SU-DHL-6 (cell line): ENCODE data around the gene OR2V1.

Experiments used
- EZH2phosphoT487 ChIP-seq: fragments of 200-600 bp; sonication (generic), shearing (Covaris generic); conservative IDR thresholded peaks from 2 replicates; pipeline ENCODE4 v1.6.1; 2018; ENCODE audit warnings: mild to moderate bottlenecking, antibody characterized with exemption, low read length, moderate library complexity, mixed read lengths
- TF ChIP-seq, protein P1 (sequence below): fragments of 200-600 bp; sonication (generic); IDR thresholded peaks from one replicate; pipeline ENCODE4 v1.5.1; 2017; ENCODE audit warnings: antibody characterized with exemption, mild to moderate bottlenecking, low read length, moderate library complexity; ENCODE audit not compliant: insufficient read depth, poor library complexity, severe bottlenecking

DNA sequence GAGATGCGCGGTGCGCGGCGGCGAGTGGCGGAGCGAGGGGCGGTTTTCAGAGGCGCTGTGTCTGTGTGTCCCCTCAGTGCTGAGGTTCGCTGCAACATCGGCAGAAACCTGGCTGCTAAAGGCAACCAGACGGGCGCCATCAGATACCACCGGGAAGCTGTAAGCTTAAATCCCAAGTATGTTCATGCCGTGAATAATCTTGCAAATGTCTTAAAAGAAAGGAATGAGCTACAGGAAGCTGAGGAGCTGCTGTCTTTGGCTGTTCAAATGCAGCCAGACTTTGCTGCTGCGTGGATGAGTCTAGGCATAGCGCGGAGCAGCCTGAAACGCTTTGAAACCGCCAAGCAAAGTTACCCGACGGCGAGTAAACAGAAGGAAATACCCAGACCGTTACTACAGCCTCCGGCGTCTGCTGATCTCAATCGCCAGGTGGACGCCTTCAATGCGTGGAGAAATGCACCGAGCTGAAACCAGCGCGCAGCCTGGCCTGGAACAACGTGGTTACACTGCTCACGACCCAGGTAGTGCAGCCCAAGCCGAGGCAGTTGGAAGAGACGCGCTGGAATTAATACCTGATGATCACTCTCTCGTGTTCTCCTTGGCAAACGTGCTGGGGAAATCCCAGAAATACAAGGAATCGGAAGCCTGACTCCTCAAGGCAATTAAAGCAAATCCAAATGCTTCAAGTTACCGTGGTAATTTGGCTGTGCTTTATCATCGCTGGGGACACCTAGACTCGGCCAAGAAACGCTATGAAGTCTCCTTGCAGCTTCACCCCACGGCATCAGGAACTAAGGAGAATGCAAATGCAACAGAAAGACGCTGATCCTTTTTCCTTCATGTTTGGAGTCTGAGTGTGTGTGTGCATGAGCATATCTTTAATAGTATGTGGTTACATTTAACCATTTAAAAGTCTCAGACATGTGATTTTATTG, 15.9 kb downstream of the OR2V1 start:
- TF ChIP-seq, protein P1, sequence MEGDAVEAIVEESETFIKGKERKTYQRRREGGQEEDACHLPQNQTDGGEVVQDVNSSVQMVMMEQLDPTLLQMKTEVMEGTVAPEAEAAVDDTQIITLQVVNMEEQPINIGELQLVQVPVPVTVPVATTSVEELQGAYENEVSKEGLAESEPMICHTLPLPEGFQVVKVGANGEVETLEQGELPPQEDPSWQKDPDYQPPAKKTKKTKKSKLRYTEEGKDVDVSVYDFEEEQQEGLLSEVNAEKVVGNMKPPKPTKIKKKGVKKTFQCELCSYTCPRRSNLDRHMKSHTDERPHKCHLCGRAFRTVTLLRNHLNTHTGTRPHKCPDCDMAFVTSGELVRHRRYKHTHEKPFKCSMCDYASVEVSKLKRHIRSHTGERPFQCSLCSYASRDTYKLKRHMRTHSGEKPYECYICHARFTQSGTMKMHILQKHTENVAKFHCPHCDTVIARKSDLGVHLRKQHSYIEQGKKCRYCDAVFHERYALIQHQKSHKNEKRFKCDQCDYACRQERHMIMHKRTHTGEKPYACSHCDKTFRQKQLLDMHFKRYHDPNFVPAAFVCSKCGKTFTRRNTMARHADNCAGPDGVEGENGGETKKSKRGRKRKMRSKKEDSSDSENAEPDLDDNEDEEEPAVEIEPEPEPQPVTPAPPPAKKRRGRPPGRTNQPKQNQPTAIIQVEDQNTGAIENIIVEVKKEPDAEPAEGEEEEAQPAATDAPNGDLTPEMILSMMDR, result no peak
- no peak for TF ChIP-seq EZH2phosphoT487
